Mononuclear cell (primary cell): ENCODE results near the gene PTPRN2. TPM values are rescaled to one million over a fixed set of nuclear protein-coding genes. Genes with fewer than 3 reads are reported as not detected.
"Not testable (repeated sequence)": the region's sequence is repeated elsewhere in the genome, so short reads cannot be mapped to it uniquely, and the experiment has no call there.

Experiments
- H3K27me3 ChIP-seq: 2 replicates; pipeline ENCODE4 v1.6.0; 2011; ENCODE audit warnings: low read length, control low read depth; ENCODE audit not compliant: insufficient read depth
- H3K4me1 ChIP-seq: 2 replicates; pipeline ENCODE4 v1.5.1; 2011; ENCODE audit warnings: mild to moderate bottlenecking, low read length, control low read depth; ENCODE audit not compliant: insufficient read depth
- H3K4me3 ChIP-seq: 2 replicates; pipeline ENCODE4 v1.5.1; 2011; ENCODE audit warnings: mild to moderate bottlenecking, low read length, moderate library complexity
- H3K9me3 ChIP-seq: 2 replicates; pipeline ENCODE4 v1.5.1; 2011; ENCODE audit warnings: low read depth, mild to moderate bottlenecking, control low read depth, low read length
- total RNA-seq: library from RNA; depleted of rRNA; stranded (reverse); fragments of >200 nt; gene quantifications from one replicate; pipeline ENCODE4 v1.2.3, GENCODE V29; 2012

PTPRN2 gene
- total RNA-seq, 1 donor = 0.31 TPM

GRCh38 chr7:158377800-158378623 lies 209.6 kb downstream of the PTPRN2 start:
- H3K4me1 ChIP-seq = no peaks in the 10 kb centered on the region
- H3K9me3 ChIP-seq = no peaks in the 10 kb centered on the region
- no peaks in the 10 kb centered on the region for H3K27me3 ChIP-seq
- no peak overlapping the region for H3K4me3 ChIP-seq

- not testable (repeated sequence) for H3K9me3 ChIP-seq, H3K4me1 ChIP-seq, H3K27me3 ChIP-seq, H3K4me3 ChIP-seq
These were observed 210.8 kb downstream of the PTPRN2 start for GRCh38 chr7:158376839-158377186.

- not testable (repeated sequence) for H3K4me3 ChIP-seq, H3K27me3 ChIP-seq, H3K4me1 ChIP-seq, H3K9me3 ChIP-seq
These were observed 211.3 kb downstream of the PTPRN2 start for GRCh38 chr7:158376146-158376838.

- Histone ChIP-seq H3K4me3 (no peak overlapping the region), H3K27me3 (no peaks in the 10 kb centered on the region)
These were observed 212.6 kb downstream of the PTPRN2 start for GRCh38 chr7:158375034-158375433.

GRCh38 chr7:158374586-158374985 lies 213.0 kb downstream of the PTPRN2 start:
- Histone ChIP-seq H3K4me1 (no peaks in the 10 kb centered on the region), H3K4me3 (no peak overlapping the region), H3K27me3 (no peaks in the 10 kb centered on the region), H3K9me3 (no peaks in the 10 kb centered on the region)

More at GRCh38 chr7:158375034-158375433, 212.6 kb downstream of the PTPRN2 start:
- no peaks in the 10 kb centered on the region for H3K9me3 ChIP-seq
- H3K4me1 ChIP-seq = no peaks in the 10 kb centered on the region

- Histone ChIP-seq H3K4me1 (no peaks in the 10 kb centered on the region), H3K9me3 (no peaks in the 10 kb centered on the region), H3K4me3 (no peak overlapping the region), H3K27me3 (no peaks in the 10 kb centered on the region)
These were observed 213.5 kb downstream of the PTPRN2 start for GRCh38 chr7:158374146-158374545.

- H3K4me3 ChIP-seq = no peak overlapping the region
- H3K27me3 ChIP-seq = no peaks in the 10 kb centered on the region
- H3K4me1 ChIP-seq = no peaks in the 10 kb centered on the region
- no peaks in the 10 kb centered on the region for H3K9me3 ChIP-seq
These were observed 214.0 kb downstream of the PTPRN2 start for GRCh38 chr7:158373476-158374133.

- Histone ChIP-seq H3K4me1 (no peaks in the 10 kb centered on the region), H3K27me3 (no peaks in the 10 kb centered on the region), H3K4me3 (no peak overlapping the region), H3K9me3 (no peaks in the 10 kb centered on the region)
These were observed 215.0 kb downstream of the PTPRN2 start for GRCh38 chr7:158372400-158373342.

GRCh38 chr7:158371856-158372255 lies 215.8 kb downstream of the PTPRN2 start:
- Histone ChIP-seq H3K4me1 (no peaks in the 10 kb centered on the region), H3K4me3 (no peak overlapping the region), H3K9me3 (no peaks in the 10 kb centered on the region)

GRCh38 chr7:158369866-158370265 lies 217.8 kb downstream of the PTPRN2 start:
- Histone ChIP-seq H3K9me3 (no peaks in the 10 kb centered on the region), H3K4me1 (no peaks in the 10 kb centered on the region)

More at GRCh38 chr7:158371856-158372255, 215.8 kb downstream of the PTPRN2 start:
- H3K27me3 ChIP-seq = no peaks in the 10 kb centered on the region

GRCh38 chr7:158369290-158369689 lies 218.3 kb downstream of the PTPRN2 start:
- no peaks in the 10 kb centered on the region for H3K4me1 ChIP-seq
- no peaks in the 10 kb centered on the region for H3K27me3 ChIP-seq
- H3K4me3 ChIP-seq = no peak overlapping the region
- H3K9me3 ChIP-seq = no peaks in the 10 kb centered on the region

More at GRCh38 chr7:158369866-158370265, 217.8 kb downstream of the PTPRN2 start:
- Histone ChIP-seq H3K27me3 (no peaks in the 10 kb centered on the region), H3K4me3 (no peak overlapping the region)

GRCh38 chr7:158368449-158368848 lies 219.2 kb downstream of the PTPRN2 start:
- H3K4me3 ChIP-seq = no peak overlapping the region
- H3K27me3 ChIP-seq = no peaks in the 10 kb centered on the region
- no peaks in the 10 kb centered on the region for H3K4me1 ChIP-seq
- H3K9me3 ChIP-seq = no peaks in the 10 kb centered on the region

- H3K4me3 ChIP-seq = no peak overlapping the region
- H3K27me3 ChIP-seq = no peaks in the 10 kb centered on the region
- H3K4me1 ChIP-seq = no peaks in the 10 kb centered on the region
- no peaks in the 10 kb centered on the region for H3K9me3 ChIP-seq
These were observed 220.0 kb downstream of the PTPRN2 start for GRCh38 chr7:158367634-158367982.

- H3K9me3 ChIP-seq = no peaks in the 10 kb centered on the region
- no peaks in the 10 kb centered on the region for H3K27me3 ChIP-seq
- H3K4me1 ChIP-seq = no peaks in the 10 kb centered on the region
These were observed 220.5 kb downstream of the PTPRN2 start for GRCh38 chr7:158366916-158367633.

More at GRCh38 chr7:158366916-158367633, 220.5 kb downstream of the PTPRN2 start:
- no peak overlapping the region for H3K4me3 ChIP-seq
